ENCODE data around the gene AFAP1L2. TPM values are rescaled to one million over a fixed set of nuclear protein-coding genes. Genes with fewer than 3 reads are reported as not detected.

Gene AFAP1L2
- total RNA-seq, 1 experiment from 2014 or later, result not detected

DNA sequence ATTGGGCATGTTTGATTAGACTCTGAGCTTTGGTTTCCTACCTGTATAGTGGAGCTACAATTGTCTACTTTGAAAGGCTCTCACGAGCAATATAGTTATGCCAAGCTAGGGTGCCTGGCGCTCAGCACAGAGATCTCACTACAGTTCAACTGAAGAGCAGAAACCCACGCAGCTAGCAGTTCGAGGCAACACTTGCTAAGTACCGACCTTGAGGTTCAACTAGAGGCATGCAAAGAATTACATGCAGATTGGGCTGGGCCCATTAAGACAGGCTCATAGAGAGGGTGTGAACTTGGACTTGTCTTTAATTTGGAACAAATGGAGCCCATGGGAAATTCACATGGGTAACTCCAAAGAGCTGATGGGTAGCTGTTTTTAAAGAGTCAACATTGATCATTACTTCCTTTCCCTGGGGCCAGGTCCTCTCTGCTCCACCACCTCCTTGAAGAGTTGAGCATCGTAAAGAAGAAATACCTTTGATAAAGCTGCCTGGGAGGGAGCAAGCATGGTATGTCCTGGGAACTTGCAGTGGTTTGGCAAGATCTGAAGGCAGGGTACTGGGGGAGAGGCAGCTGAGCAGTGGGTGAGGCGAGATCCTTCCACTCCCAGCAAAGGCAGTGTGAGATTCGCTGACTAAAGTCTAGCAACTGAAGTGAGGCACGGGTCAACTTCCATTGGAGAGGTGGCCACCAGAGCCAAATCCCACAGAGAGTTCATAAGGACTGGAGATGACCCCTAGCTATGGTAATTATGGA lies 25.5 kb upstream of the AFAP1L2 start:
- no peak for TF ChIP-seq EZH2 (IDR thresholded peaks at IDR 0.05; ENCODE audit: borderline replicate concordance, low read depth, low read length, poor library complexity, severe bottlenecking)
- TF ChIP-seq, protein P1, sequence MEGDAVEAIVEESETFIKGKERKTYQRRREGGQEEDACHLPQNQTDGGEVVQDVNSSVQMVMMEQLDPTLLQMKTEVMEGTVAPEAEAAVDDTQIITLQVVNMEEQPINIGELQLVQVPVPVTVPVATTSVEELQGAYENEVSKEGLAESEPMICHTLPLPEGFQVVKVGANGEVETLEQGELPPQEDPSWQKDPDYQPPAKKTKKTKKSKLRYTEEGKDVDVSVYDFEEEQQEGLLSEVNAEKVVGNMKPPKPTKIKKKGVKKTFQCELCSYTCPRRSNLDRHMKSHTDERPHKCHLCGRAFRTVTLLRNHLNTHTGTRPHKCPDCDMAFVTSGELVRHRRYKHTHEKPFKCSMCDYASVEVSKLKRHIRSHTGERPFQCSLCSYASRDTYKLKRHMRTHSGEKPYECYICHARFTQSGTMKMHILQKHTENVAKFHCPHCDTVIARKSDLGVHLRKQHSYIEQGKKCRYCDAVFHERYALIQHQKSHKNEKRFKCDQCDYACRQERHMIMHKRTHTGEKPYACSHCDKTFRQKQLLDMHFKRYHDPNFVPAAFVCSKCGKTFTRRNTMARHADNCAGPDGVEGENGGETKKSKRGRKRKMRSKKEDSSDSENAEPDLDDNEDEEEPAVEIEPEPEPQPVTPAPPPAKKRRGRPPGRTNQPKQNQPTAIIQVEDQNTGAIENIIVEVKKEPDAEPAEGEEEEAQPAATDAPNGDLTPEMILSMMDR (conservative IDR thresholded peaks at IDR 0.05; ENCODE audit: low read depth, low read length), result no peak
- intact Hi-C loops (cut with micrococcal nuclease; ENCODE audit: unreplicated experiment), result loop anchor here (10.0 kb wide), 1 partner anchor 125 kb away; no protein-coding TSS in a partner anchor
- POLR2A ChIA-PET (ENCODE audit: low non-redundant PET), result no interaction called here

GRCh38 chr10:114427124-114427852 lies 23.0 kb upstream of the AFAP1L2 start:
- Histone ChIP-seq H3K4me3 (ENCODE audit: low read depth, low read length, poor library complexity, severe bottlenecking) (no peak overlapping the region), H3K27ac (ENCODE audit: low read depth, low read length, poor library complexity, severe bottlenecking) (no peak overlapping the region), H3K9me3 (ENCODE audit: low read depth, low read length, poor library complexity, severe bottlenecking) (no peaks in the 10 kb centered on the region), H3K4me1 (ENCODE audit: insufficient read depth, low read length, poor library complexity, severe bottlenecking) (no peaks in the 10 kb centered on the region), H3K27me3 (replicated peaks; ENCODE audit: insufficient read depth, low read depth, low read length, poor library complexity) (no peaks in the 10 kb centered on the region), H3K36me3 (ENCODE audit: insufficient read depth, low read length, poor library complexity, severe bottlenecking) (no peaks in the 10 kb centered on the region)
- TF ChIP-seq, protein P1 (conservative IDR thresholded peaks at IDR 0.05; ENCODE audit: low read depth, low read length), result no peak
- TF ChIP-seq EZH2 (IDR thresholded peaks at IDR 0.05; ENCODE audit: borderline replicate concordance, low read depth, low read length, poor library complexity, severe bottlenecking), result no peak
- no TSS peak for BruUV-seq (replicated peaks)
- intact Hi-C loops (cut with micrococcal nuclease; ENCODE audit: unreplicated experiment), result no loop called here
- POLR2A ChIA-PET (ENCODE audit: low non-redundant PET), result no interaction called here
- DNase-seq (ENCODE audit: low spot score), result no peak
- CTCF ChIA-PET, result no interaction called here

More for the DNA sequence above, 25.5 kb upstream of the AFAP1L2 start:
- Histone ChIP-seq H3K36me3 (ENCODE audit: insufficient read depth, low read length, poor library complexity, severe bottlenecking) (no peaks in the 10 kb centered on the region), H3K4me3 (ENCODE audit: low read depth, low read length, poor library complexity, severe bottlenecking) (no peak overlapping the region), H3K27ac (ENCODE audit: low read depth, low read length, poor library complexity, severe bottlenecking) (no peak overlapping the region), H3K9me3 (ENCODE audit: low read depth, low read length, poor library complexity, severe bottlenecking) (no peaks in the 10 kb centered on the region), H3K4me1 (ENCODE audit: insufficient read depth, low read length, poor library complexity, severe bottlenecking) (no peaks in the 10 kb centered on the region), H3K27me3 (replicated peaks; ENCODE audit: insufficient read depth, low read depth, low read length, poor library complexity) (no peaks in the 10 kb centered on the region)
- no peak for DNase-seq (ENCODE audit: low spot score)
- CTCF ChIA-PET, result no interaction called here
- no TSS peak for BruUV-seq (replicated peaks)

DNA sequence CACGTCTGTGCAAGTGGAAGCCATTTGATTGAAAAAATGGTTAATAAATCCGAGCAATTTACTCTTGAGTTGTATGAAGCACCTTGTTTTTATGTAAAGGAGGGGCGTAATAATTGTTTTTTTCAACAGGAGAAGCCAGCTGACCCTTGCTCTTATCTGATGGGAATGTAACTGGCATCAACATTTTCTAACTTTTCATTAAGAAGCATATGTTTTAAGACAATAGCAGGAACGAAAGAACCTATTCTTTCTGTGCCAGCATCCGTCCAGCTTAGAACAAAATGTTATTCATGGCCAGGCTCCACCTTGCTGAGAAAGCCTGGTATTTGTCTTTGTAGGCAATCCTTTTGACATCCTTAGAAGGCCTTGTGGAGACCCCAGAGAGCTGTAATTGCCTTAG lies 22.2 kb upstream of the AFAP1L2 start:
- DNase-seq (ENCODE audit: low spot score), result no peak
- no peaks in the 10 kb centered on the region for H3K36me3 ChIP-seq (ENCODE audit: insufficient read depth, low read length, poor library complexity, severe bottlenecking)
- H3K27me3 ChIP-seq (replicated peaks; ENCODE audit: insufficient read depth, low read depth, low read length, poor library complexity), result no peaks in the 10 kb centered on the region
- TF ChIP-seq EZH2 (IDR thresholded peaks at IDR 0.05; ENCODE audit: borderline replicate concordance, low read depth, low read length, poor library complexity, severe bottlenecking), result no peak
- TF ChIP-seq, protein P1 (conservative IDR thresholded peaks at IDR 0.05; ENCODE audit: low read depth, low read length), result no peak
- no TSS peak for BruUV-seq (replicated peaks)
- intact Hi-C loops (cut with micrococcal nuclease; ENCODE audit: unreplicated experiment), result no loop called here
- no peak overlapping the region for H3K27ac ChIP-seq (ENCODE audit: low read depth, low read length, poor library complexity, severe bottlenecking)
- POLR2A ChIA-PET (ENCODE audit: low non-redundant PET), result no interaction called here
- H3K4me3 ChIP-seq (ENCODE audit: low read depth, low read length, poor library complexity, severe bottlenecking), result no peak overlapping the region
- CTCF ChIA-PET, result no interaction called here
- H3K4me1 ChIP-seq (ENCODE audit: insufficient read depth, low read length, poor library complexity, severe bottlenecking), result no peaks in the 10 kb centered on the region
- H3K9me3 ChIP-seq (ENCODE audit: low read depth, low read length, poor library complexity, severe bottlenecking), result no peaks in the 10 kb centered on the region

Data from A673 (cell line).